GM21825 (cell line): ENCODE results near the gene RANBP17.
"Not testable (repeated sequence)": the region's sequence is repeated elsewhere in the genome, so short reads cannot be mapped to it uniquely, and the experiment has no call there.

Experiments
- ATAC-seq: cut with Tn5 transposase; IDR thresholded peaks from one replicate; pipeline ENCODE4 v1.9.1; 2021; ENCODE audit warnings: mild to moderate bottlenecking, moderate library complexity; ENCODE audit not compliant: unreplicated experiment

The RANBP17 gene

DNA sequence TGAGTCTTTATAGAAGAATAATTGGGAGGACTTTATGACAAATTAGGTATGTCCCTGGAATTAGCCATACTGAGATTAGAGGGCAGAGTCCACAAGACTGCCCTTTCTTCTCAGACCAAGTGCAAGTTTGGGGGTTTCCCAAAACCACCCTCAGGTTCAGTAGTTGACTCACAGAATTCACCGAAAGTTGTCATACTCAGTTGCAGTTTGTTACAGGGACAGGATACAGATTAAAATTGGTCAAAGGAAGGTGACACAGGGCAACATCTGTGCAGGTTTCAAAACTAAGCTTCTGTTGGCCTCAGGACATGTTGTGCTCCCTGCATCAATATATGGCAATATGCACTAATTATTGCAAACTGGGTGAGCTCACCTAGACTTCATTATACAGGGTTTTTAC, 3.8 kb downstream of the RANBP17 start:
- no peak for ATAC-seq

GRCh38 chr5:170867825-170868224, 6.0 kb downstream of the RANBP17 start:
- ATAC-seq = no peak

GRCh38 chr5:170870390-170870789, 8.6 kb downstream of the RANBP17 start:
- not testable (repeated sequence) for ATAC-seq

GRCh38 chr5:170874017-170874416, 12.2 kb downstream of the RANBP17 start:
- ATAC-seq = no peak

DNA sequence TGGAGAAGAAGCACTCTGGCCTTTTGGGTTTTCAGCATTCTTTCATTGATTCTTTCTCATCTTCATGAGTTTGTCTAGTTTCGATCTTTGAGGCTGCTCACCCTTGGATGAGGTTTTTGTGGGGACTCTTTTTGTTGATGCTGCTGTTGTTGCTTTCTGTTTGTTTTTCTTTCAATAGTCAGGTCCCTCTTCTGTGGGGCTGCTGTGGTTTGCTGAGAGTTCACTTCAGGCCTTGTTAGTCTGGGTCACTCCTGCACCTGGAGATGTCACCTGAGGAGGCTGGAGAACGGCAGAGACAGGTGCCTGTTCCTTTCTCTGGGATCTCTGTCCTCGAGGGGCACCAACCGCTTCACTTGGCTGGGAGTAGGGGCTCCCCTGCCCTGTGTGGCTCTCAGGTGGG, 14.0 kb downstream of the RANBP17 start:
- ATAC-seq = no peak

GRCh38 chr5:170880084-170880483, 18.3 kb downstream of the RANBP17 start:
- ATAC-seq = no peak

GRCh38 chr5:170882345-170882744, 20.5 kb downstream of the RANBP17 start:
- no peak for ATAC-seq

- no peak for ATAC-seq
These were observed 23.4 kb downstream of the RANBP17 start for GRCh38 chr5:170885256-170885655.

DNA sequence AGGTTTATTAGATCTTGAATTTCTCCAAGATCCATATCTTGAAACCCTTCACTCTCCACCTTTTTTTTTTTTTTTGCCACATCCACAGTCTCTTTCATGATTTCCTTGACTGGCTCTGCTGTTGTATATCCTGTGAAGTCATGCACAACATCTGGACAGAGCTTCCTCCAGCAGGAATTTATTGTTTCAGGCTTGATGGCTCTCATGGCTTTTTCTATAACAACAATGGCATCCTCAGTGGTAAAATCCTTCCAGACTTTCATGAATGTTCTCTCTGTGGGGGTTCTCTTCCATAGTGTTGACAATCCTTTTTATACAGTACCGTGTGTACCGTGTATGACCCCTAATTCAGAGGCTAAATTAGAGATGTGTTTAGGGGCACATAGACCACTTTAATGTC, 24.0 kb downstream of the RANBP17 start:
- ATAC-seq = no peak

DNA sequence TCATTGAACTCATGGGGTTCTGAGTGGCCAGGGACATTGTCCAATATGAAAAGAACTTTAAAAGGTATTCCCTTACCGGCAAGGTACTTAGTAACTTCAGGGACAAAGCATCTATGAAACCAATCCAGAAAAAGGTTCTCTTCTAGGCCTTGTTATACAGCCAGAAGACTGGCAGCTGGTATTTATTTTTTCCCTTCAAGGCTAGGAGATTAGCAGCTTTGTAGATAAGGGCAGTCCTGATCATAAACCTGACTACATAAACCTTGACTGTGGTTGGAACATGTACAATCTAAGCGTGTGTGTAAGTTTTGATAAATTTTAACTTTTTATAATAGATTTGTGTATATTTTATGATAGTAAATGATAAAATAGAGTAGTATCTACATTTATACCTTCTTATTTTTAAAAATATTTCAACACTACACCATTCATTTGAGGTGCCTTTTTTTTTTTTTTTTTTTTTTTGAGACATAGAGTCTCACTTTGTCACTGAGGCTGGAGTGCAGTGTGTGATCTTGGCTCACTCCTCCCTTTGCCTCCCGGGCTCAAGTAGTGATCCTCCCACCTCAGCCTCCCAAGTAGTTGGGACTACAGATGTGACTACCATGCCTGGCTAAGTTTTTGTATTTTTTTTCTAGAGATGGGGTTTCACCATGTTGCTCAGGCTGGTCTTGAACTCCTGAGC, 24.5 kb downstream of the RANBP17 start:
- no peak for ATAC-seq

DNA sequence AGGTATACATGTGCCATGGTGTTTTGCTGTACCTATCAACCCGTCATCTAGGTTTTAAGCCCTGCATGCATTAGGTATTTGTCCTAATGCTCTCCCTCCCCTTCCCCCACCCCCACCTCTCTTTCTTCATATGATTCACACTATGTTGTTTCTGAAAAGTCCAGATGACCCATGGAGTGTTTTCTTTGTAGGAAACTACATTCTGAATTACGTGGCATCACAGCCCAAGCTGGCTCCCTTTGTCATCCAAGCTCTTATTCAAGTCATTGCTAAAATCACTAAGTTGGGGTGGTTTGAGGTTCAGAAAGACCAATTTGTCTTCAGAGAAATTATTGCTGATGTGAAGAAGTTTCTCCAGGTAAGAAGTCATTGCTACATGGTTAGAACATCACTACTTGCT, 30.4 kb downstream of the RANBP17 start:
- no peak for ATAC-seq

DNA sequence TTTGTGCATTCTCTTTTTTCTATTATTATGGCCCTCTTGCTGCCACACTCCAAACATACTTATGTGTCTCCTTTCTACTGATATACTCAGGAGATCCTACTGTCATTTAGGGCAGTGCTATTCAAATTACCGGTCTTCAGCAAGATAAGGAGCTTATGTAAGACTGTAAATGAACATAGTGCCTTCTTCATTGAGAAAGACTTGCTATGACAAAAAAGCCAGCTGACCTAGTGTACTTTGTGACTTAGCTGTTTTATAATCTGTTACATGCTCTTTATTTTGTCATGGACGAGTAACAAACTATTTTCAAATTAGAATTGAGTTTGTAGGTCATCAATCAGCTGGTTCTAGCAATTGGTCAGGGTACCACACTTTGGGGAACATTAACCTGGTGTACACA, 32.8 kb downstream of the RANBP17 start:
- no peak for ATAC-seq

DNA sequence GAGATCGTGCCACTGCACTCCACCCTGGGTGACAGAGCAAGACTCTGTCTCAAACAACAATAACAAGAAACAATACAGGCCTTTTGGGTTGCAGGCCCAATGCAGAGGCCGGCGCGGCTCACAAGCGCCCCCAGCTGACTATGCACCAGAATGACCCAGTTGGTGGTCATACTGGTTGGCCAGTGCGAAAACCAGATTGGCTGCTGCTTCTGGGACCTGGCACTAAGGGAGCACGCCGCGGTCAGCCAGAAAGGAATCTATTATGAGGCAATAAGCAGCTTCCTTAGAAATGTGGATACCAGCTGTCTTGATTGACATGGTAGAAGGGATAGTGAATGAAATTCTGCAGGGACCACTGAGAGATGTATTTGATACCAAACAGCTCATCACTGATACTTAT, 35.0 kb downstream of the RANBP17 start:
- ATAC-seq = no peak

- ATAC-seq = no peak
These were observed 41.3 kb downstream of the RANBP17 start for GRCh38 chr5:170903075-170903474.

GRCh38 chr5:170907758-170908157, 45.9 kb downstream of the RANBP17 start:
- ATAC-seq = no peak

DNA sequence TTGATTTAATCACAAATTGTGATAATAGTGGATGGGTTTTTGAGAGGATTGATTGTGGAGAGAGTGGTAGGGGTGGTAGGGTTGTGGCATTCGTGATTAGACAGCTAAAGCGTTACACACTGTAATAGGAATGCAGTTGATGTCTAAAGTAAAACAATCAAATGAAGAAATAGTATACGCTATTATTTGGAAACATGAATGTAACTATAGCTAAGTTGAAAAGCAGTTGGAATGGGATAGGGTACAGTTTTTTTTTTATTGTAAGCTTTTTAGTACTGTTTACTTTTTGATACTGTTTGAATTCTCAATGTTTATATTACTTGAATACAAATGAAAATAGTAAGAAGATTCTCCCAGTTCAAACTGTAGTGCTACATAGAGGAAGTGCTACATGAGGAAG, 51.8 kb downstream of the RANBP17 start:
- no peak for ATAC-seq

DNA sequence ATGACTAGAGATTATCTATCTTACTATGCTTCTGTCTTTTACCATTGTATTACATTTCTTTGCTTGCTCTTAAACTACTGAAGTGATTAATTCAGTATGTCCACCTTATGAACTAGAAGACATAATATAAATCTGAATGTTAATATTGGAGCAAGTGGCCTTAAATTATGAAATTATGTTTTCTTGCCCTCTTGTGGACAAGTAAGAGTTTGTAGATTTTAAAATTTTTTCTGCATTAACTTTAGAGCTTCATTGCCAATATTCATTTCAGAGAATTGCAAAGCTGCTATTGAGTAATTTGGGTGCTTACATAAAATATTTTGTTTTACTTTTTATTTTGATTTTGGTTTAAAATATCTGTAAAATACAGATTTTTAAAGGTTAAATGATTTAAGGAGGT, 55.3 kb downstream of the RANBP17 start:
- ATAC-seq = no peak

- no peak for ATAC-seq
These were observed 58.4 kb downstream of the RANBP17 start for GRCh38 chr5:170920196-170920595.

- ATAC-seq = not testable (repeated sequence)
These were observed 60.5 kb downstream of the RANBP17 start for GRCh38 chr5:170922331-170922730.

GRCh38 chr5:170923910-170924620, 62.2 kb downstream of the RANBP17 start:
- ATAC-seq = no peak

- not testable (repeated sequence) for ATAC-seq
These were observed 73.9 kb downstream of the RANBP17 start for GRCh38 chr5:170935534-170936218.

DNA sequence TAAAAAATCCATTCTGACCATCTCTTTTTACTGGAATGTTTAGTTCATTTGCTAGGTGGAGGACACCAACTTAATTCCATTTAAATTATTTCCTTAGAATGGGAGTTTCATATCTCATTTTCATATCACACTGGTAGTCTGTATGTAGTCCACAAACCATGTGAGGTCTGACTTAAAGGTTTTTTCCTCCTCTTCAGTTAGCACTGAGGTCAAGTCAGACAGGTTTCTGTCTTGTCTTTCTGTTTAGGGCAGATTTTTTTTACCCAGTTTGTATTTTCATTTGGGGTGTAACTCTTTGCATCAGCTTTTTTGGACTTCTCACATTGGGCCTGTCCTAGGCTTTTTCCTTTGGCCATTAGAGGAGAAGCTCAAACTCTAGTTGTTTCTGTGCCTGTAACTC, 75.3 kb downstream of the RANBP17 start:
- ATAC-seq = no peak
